Heart left ventricle (tissue), 13 donors: ENCODE results near the gene MTFMT.

ENCODE experiments used
- CTCF ChIP-seq, 12 donors: fragments of 200-600 bp; sonication (generic) in 4 of 12; IDR thresholded peaks; one replicate each; pipeline versions ENCODE4 v1.5.0 to v1.8.0; 2018 to 2022; ENCODE audit warnings: antibody characterized with exemption in 12 of 12, mild to moderate bottlenecking in 5 of 12
- POLR2A ChIP-seq, 2 donors: fragments of 450-650 bp; IDR thresholded peaks; one replicate each; pipeline ENCODE4 v1.6.1; 2017; ENCODE audit warnings: antibody characterized with exemption in 2 of 2, mild to moderate bottlenecking in 2 of 2, moderate library complexity in 2 of 2
- donor health status: ischemic (EF 13 %, LVEDD 7.1; RV severe dilation, severe dysfunction).
- donor health status: DM: no; HTN: yes; CAD: no.
- donor health status: DM: no; HTN: no; CAD: no.
- donor health status: ischemic (EF 25% LVEDD 6.9; RV normal size, moderate dysfunction).
- donor health status: ischemic (EF 25% LVEDD 5.7; RV mildly dilated, moderate dysfunction).
- donor health status: ischemic (EF 35%, LVEDD 5.7; RV mildly dilated, moderate dysfunction).
- donor health status: nonischemic (EF 11% LVEDD 7.7; RV severe dilation, severe dysfunction).
- donor health status: DM: yes; HTN: yes; CAD: no.
- donor health status: PGD.
- donor health status: ischemic (EF 29% LVEDD 5.4; RV normal size, mild dysfunction).
- donor health status: nonischemic (EF 23%, LVEDD 6.1; RV moderate dilation, normal function).

- TF ChIP-seq CTCF (IDR thresholded peaks at IDR 0.05) (peak; percentile 42 to 71 (median 60)), POLR2A (IDR thresholded peaks at IDR 0.05) (no peak)
Observed at GRCh38 chr15:65077981-65078352, 48.5 kb upstream of the MTFMT start.
